GM10266 (cell line): ENCODE data around the gene SRMS.

Experiments
- DNase-seq: peaks from one replicate; pipeline ENCODE4 v3.0.0; 2012; ENCODE audit errors: extremely low spot score
- CTCF ChIP-seq: IDR thresholded peaks from 2 replicates; pipeline ENCODE4 v1.5.1; 2012; ENCODE audit warnings: mild to moderate bottlenecking, low read depth; ENCODE audit not compliant: control insufficient read depth, insufficient read depth; ENCODE audit errors: missing control alignments

Gene SRMS

GRCh38 chr20:63543131-63543530 is 4.4 kb downstream of the SRMS start:
- no peak for DNase-seq

GRCh38 chr20:63542696-63543095 is 4.9 kb downstream of the SRMS start:
- DNase-seq = peak; percentile 90
- TF ChIP-seq CTCF = no peak

More at GRCh38 chr20:63543131-63543530, 4.4 kb downstream of the SRMS start:
- TF ChIP-seq CTCF = no peak

- no peak for TF ChIP-seq CTCF
- DNase-seq = no peak
Observed at GRCh38 chr20:63542031-63542559, 5.5 kb downstream of the SRMS start.

- no peak for TF ChIP-seq CTCF
- no peak for DNase-seq
Observed at GRCh38 chr20:63541371-63541770, 6.2 kb downstream of the SRMS start.

- DNase-seq = no peak
- no peak for TF ChIP-seq CTCF
Observed at GRCh38 chr20:63540417-63541186, 6.9 kb downstream of the SRMS start.

GRCh38 chr20:63539441-63540370 is 7.8 kb downstream of the SRMS start:
- no peak for DNase-seq
- TF ChIP-seq CTCF = no peak
